Gastroesophageal sphincter (tissue), 3 donors: ENCODE data around the gene ACBD5.

ENCODE experiments used
- CTCF ChIP-seq, 4 experiments: fragments of 200-600 bp in 2 of 4; fragments of 450-650 bp in 2 of 4; sonication (generic) in 1 of 4; IDR thresholded peaks; one replicate each; pipeline ENCODE4 v1.5.1; 2017 to 2019; ENCODE audit warnings: antibody characterized with exemption in 4 of 4, mild to moderate bottlenecking in 2 of 4, moderate library complexity in 2 of 4
- EP300 ChIP-seq: sonication (generic); formaldehyde crosslinking; IDR thresholded peaks from one replicate; pipeline ENCODE4 v1.6.1; 2017; ENCODE audit warnings: antibody characterized with exemption, mild to moderate bottlenecking
- POLR2A ChIP-seq, 2 donors: fragments of 450-650 bp; IDR thresholded peaks; one replicate each; pipeline ENCODE4 v1.6.1; 2017; ENCODE audit warnings: antibody characterized with exemption in 2 of 2, mild to moderate bottlenecking in 2 of 2, moderate library complexity in 1 of 2

GRCh38 chr10:27225011-27225590 lies 15.5 kb downstream of the ACBD5 start:
- TF ChIP-seq POLR2A (IDR thresholded peaks at IDR 0.05) (no peak), CTCF (IDR thresholded peaks at IDR 0.05) (no peak), EP300 (no peak)
